H1 (cell line): Measurements from ENCODE around the gene COLQ. TPM values are rescaled to one million over a fixed set of nuclear protein-coding genes. Genes with fewer than 3 reads are reported as not detected.

ENCODE experiments used
- ASH2L ChIP-seq: fragments of 200-600, 300-600 bp; sonication (generic); IDR thresholded peaks from one replicate; pipeline ENCODE4 v1.7.1; 2017; ENCODE audit warnings: low read length
- BACH1 ChIP-seq: IDR thresholded peaks from 2 replicates; pipeline ENCODE4 v1.6.1; 2012; ENCODE audit warnings: low read length, improper control_type of control experiment
- CBX5 ChIP-seq: fragments of 300-800, 300-1000 bp; sonication (generic); IDR thresholded peaks from 2 replicates; pipeline ENCODE4 v1.7.1; 2016; ENCODE audit warnings: antibody characterized with exemption, low read length, low read depth
- CHD2 ChIP-seq: IDR thresholded peaks from 2 replicates; pipeline ENCODE4 v1.6.1; 2012; ENCODE audit warnings: low read length, improper control_type of control experiment
- EP300 ChIP-seq, 2 experiments: IDR thresholded peaks; 1 replicate in 1 of 2; 2 replicates in 1 of 2; pipeline ENCODE4 v1.6.1; 2011 to 2012; ENCODE audit warnings: low read depth in 2 of 2, low read length in 2 of 2, mild to moderate bottlenecking in 2 of 2, borderline replicate concordance in 1 of 2, inconsistent platforms in 1 of 2, moderate library complexity in 1 of 2
- HDAC6 ChIP-seq: IDR thresholded peaks from one replicate; pipeline ENCODE4 v1.7.1; 2012; ENCODE audit warnings: low read depth, mild to moderate bottlenecking, inconsistent platforms, low read length, moderate library complexity
- RNF2 ChIP-seq: fragments of 200-900, 300-1000 bp; sonication (generic); IDR thresholded peaks from 2 replicates; pipeline ENCODE4 v1.7.1; 2016; ENCODE audit warnings: borderline replicate concordance, low read depth, mild to moderate bottlenecking, antibody characterized with exemption, low read length; ENCODE audit not compliant: poor library complexity, severe bottlenecking; ENCODE audit errors: missing control alignments
- SRF ChIP-seq: IDR thresholded peaks from 2 replicates; pipeline ENCODE4 v1.6.1; 2011; ENCODE audit warnings: mild to moderate bottlenecking, low read depth, low read length, moderate library complexity
- TAF1 ChIP-seq: IDR thresholded peaks from 2 replicates; pipeline ENCODE4 v1.6.1; 2011; ENCODE audit warnings: mild to moderate bottlenecking, low read depth, low read length
- TAF7 ChIP-seq: optimal IDR thresholded peaks from 2 replicates; pipeline ENCODE3; 2011; ENCODE audit warnings: low read depth, mild to moderate bottlenecking, inconsistent platforms, low read length, moderate library complexity, borderline replicate concordance
- polyA plus RNA-seq, 7 experiments: library from polyadenylated mRNA; depleted of rRNA in 3 of 7; stranded (reverse) in 5 of 7; unstranded in 2 of 7; fragments of >200 nt in 5 of 7; fragments of 200-250 nt in 2 of 7; gene quantifications; 1 replicate in 5 of 7; 2 replicates in 1 of 7; 4 replicates in 1 of 7; pipeline versions ENCODE4 v1.2.1 to v1.2.3, GENCODE V29; 2011 to 2013; ENCODE audit warnings: missing spikeins in 2 of 7, mixed read lengths in 2 of 7
- total RNA-seq: library from RNA; stranded (reverse); fragmentation: NEBNext Ultra II Directional; extraction: Animal tissue kit (Norgen Biotek cat#: 25700); gene quantifications from 2 replicates; pipeline ENCODE4 v1.2.1, GENCODE V29; 2021

COLQ gene
- total and polyA plus RNA-seq, 2 of the 8 experiments (the other 6 are each of a cell fraction or from before 2014, with no cell fraction given), result 1.5 to 1.9 TPM

DNA sequence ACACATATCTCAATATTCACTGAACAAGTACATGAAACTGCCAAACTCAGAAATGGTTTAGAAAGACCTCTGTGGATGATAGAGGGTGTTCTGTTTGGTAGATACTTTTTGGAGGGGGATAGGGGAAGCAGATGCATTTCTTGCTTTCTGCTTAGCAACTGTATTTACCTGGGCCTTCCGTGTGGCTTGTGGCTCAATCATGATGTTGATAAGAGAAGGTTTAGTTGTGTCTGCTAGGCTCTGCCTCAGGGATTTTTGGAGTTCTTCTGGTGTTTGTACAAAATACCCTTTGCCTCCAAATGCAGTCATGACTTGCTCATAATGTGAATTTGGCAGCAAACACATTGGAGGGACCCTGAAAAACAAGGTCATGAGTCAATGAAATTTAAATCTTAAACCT is 41.7 kb upstream of the COLQ start (continued):
- TF ChIP-seq RNF2, result no peak
- no peak for TF ChIP-seq EP300 (IDR thresholded peaks at IDR 0.05; ENCODE audit: borderline replicate concordance in 1 of 2, low read depth in 2 of 2, low read length in 2 of 2)
- TF ChIP-seq HDAC6, result no peak
- TF ChIP-seq BACH1, result no peak
- no peak for TF ChIP-seq CHD2
- no peak for TF ChIP-seq CBX5
- no peak for TF ChIP-seq TAF7
- no peak for TF ChIP-seq SRF
- TF ChIP-seq ASH2L, result no peak
- TF ChIP-seq TAF1, result no peak
